PC-3 (cell line): ENCODE measurements around the gene SEPTIN2. TPM values are rescaled to one million over a fixed set of nuclear protein-coding genes. Genes with fewer than 3 reads are reported as not detected.

Source experiments
- ATAC-seq: fragments of 200-7000 bp; cut with Tn5 transposase; 2 replicates; pipeline ENCODE4 v1.9.1; 2020; ENCODE audit warnings: mild to moderate bottlenecking, moderate library complexity
- BruUV-seq: library from RNA; stranded (reverse); fragments of 400-500 nt; replicated peaks from 2 replicates; lab custom pipeline; 2021; lab: Mats Ljungman, UMichigan
- CTCF ChIA-PET: fragments of 300-600 bp; sonication (Branson Sonifier 250); formaldehyde crosslinking; loops from one replicate; lab custom pipeline; 2022; ENCODE audit warnings: antibody characterized with exemption; lab: Charles Lee
- POLR2A ChIA-PET: fragments of 300-600 bp; sonication (Branson Sonifier 250); formaldehyde crosslinking; loops from one replicate; lab custom pipeline; 2022; ENCODE audit warnings: antibody characterized with exemption; ENCODE audit not compliant: unreplicated experiment; lab: Charles Lee
- DNase-seq: peaks from one replicate; pipeline ENCODE4 v3.0.0-alpha.2; 2015
- H2AFZ ChIP-seq: fragments of 300-600 bp; sonication (generic); 2 replicates; pipeline ENCODE4 v1.6.0; 2016; ENCODE audit warnings: antibody characterized with exemption, low read length
- H3F3A ChIP-seq: fragments of 300-600 bp; sonication (generic); one replicate; pipeline ENCODE4 v1.6.0; 2017; ENCODE audit warnings: antibody characterized with exemption, low read length, control low read depth, mild to moderate bottlenecking; ENCODE audit not compliant: unreplicated experiment
- H3K27ac ChIP-seq: fragments of 300-600 bp; sonication (generic); 2 replicates; pipeline ENCODE4 v1.5.1; 2016; ENCODE audit warnings: mild to moderate bottlenecking, low read length
- H3K27me3 ChIP-seq: fragments of 300-600 bp; sonication (generic); 2 replicates; pipeline ENCODE4 v1.6.1; 2016; ENCODE audit warnings: low read length, mixed read lengths
- H3K36me3 ChIP-seq: fragments of 300-600 bp; sonication (generic); 2 replicates; pipeline ENCODE4 v1.6.1; 2016; ENCODE audit warnings: low read depth, mixed run types, low read length, mixed read lengths
- H3K4me1 ChIP-seq: fragments of 300-600 bp; sonication (generic); 2 replicates; pipeline ENCODE4 v1.5.1; 2016; ENCODE audit warnings: low read length; ENCODE audit not compliant: insufficient read depth
- H3K4me2 ChIP-seq: fragments of 300-600 bp; sonication (generic); 2 replicates; pipeline ENCODE4 v1.6.0; 2016; ENCODE audit warnings: low read length
- H3K4me3 ChIP-seq: fragments of 300-600 bp; sonication (generic); 2 replicates; pipeline ENCODE4 v1.5.1; 2016; ENCODE audit warnings: mild to moderate bottlenecking, low read length, mixed read lengths
- H3K79me2 ChIP-seq: fragments of 300-600 bp; sonication (generic); 2 replicates; pipeline ENCODE4 v1.6.1; 2017; ENCODE audit warnings: low read length, mixed read lengths
- H3K9ac ChIP-seq: fragments of 300-600 bp; sonication (generic); 2 replicates; pipeline ENCODE4 v1.6.0; 2016; ENCODE audit warnings: mild to moderate bottlenecking, low read length
- H3K9me2 ChIP-seq: fragments of 300-600 bp; sonication (generic); replicated peaks from 2 replicates; pipeline ENCODE4 v1.6.1; 2016; ENCODE audit warnings: mixed run types, low read length, mixed read lengths
- H3K9me3 ChIP-seq: fragments of 300-600 bp; sonication (generic); 2 replicates; pipeline ENCODE4 v1.6.1; 2016; ENCODE audit warnings: low read length, mixed read lengths
- H4K20me1 ChIP-seq: fragments of 300-600 bp; sonication (generic); 2 replicates; pipeline ENCODE4 v1.6.1; 2016; ENCODE audit warnings: low read length, mixed read lengths
- CTCF ChIP-seq: fragments of 300-600 bp; sonication (generic); conservative IDR thresholded peaks from 2 replicates; pipeline ENCODE4 v1.5.1; 2017; ENCODE audit warnings: antibody characterized with exemption, low read depth, mild to moderate bottlenecking, low read length
- EZH2 ChIP-seq: fragments of 300-600 bp; sonication (generic); IDR thresholded peaks from one replicate; pipeline ENCODE4 v1.6.1; 2017; ENCODE audit warnings: antibody characterized with exemption, mild to moderate bottlenecking, low read length; ENCODE audit not compliant: unreplicated experiment
- EZH2phosphoT487 ChIP-seq: fragments of 300-600 bp; sonication (generic); IDR thresholded peaks from 2 replicates; pipeline ENCODE4 v1.6.1; 2018; ENCODE audit warnings: mild to moderate bottlenecking, antibody characterized with exemption, low read length, borderline replicate concordance
- intact Hi-C: fragments of 100-400 bp; cut with micrococcal nuclease; formaldehyde crosslinking; loops from 2 replicates; pipeline ENCODE4 v1.9.0; 2023
- total RNA-seq: library from RNA; depleted of rRNA; stranded (reverse); fragments of >200 nt; gene quantifications from 2 replicates; pipeline ENCODE4 v1.2.3, GENCODE V29; 2014

Gene SEPTIN2
- total RNA-seq, 1 experiment from 2014 or later, result 185 TPM

- CTCF ChIA-PET, result no interaction called here
- peak overlapping the region; percentile 54; the same call in 1 of the 2 replicates for H3K4me2 ChIP-seq
- H4K20me1 ChIP-seq, result no peaks in the 10 kb centered on the region
- ATAC-seq (peak; percentile 64), DNase-seq (peak; percentile 27)
- POLR2A ChIA-PET, result no interaction called here
- no peaks in the 10 kb centered on the region for H3K9me3 ChIP-seq
- H3K9ac ChIP-seq, result no peak overlapping the region
- peaks cover 19% of the 10 kb centered on the region for H3K4me1 ChIP-seq
- no peaks in the 10 kb centered on the region for H3F3A ChIP-seq
- TF ChIP-seq CTCF (no peak), EZH2phosphoT487 (no peak), EZH2 (no peak)
- intact Hi-C loops, result loop anchor here (1.0 kb wide), 1 partner anchor 35 kb away; no protein-coding TSS in a partner anchor
- no peak overlapping the region for H2AFZ ChIP-seq
- H3K27me3 ChIP-seq, result no peaks in the 10 kb centered on the region
- H3K27ac ChIP-seq, result 0 out of 2 replicates have a peak overlapping the region, but pooled peaks have one; percentile 22
- BruUV-seq, result no TSS peak
- no peak overlapping the region for H3K4me3 ChIP-seq
- peaks cover 60% of the 10 kb centered on the region for H3K79me2 ChIP-seq
- no peaks in the 10 kb centered on the region for H3K9me2 ChIP-seq
- peaks cover 22% of the 10 kb centered on the region for H3K36me3 ChIP-seq
Observed at GRCh38 chr2:241375300-241375699, 59.6 kb downstream of the SEPTIN2 start.

- Histone ChIP-seq H3K9me2 (no peaks in the 10 kb centered on the region), H3K4me3 (no peak overlapping the region), H3K9ac (no peak overlapping the region), H3K27ac (no peak overlapping the region), H4K20me1 (no peaks in the 10 kb centered on the region), H3F3A (no peaks in the 10 kb centered on the region), H3K79me2 (peaks cover 48% of the 10 kb centered on the region), H3K27me3 (no peaks in the 10 kb centered on the region), H3K4me2 (no peak overlapping the region), H3K9me3 (no peaks in the 10 kb centered on the region), H3K4me1 (peaks cover 19% of the 10 kb centered on the region), H2AFZ (no peak overlapping the region), H3K36me3 (peaks cover 22% of the 10 kb centered on the region)
- intact Hi-C loops, result no loop called here
- TF ChIP-seq EZH2 (no peak), EZH2phosphoT487 (no peak), CTCF (no peak)
- ChIA-PET CTCF (no interaction called here), POLR2A (no interaction called here)
- BruUV-seq, result no TSS peak
- ATAC-seq, result no peak
- DNase-seq, result no peak
Observed at GRCh38 chr2:241376808-241377207, 61.1 kb downstream of the SEPTIN2 start.

- no TSS peak for BruUV-seq
- no peak overlapping the region for H3K27ac ChIP-seq
- H3K9me2 ChIP-seq, result no peaks in the 10 kb centered on the region
- no peak for ATAC-seq
- peaks cover 33% of the 10 kb centered on the region for H3K79me2 ChIP-seq
- no peak overlapping the region for H2AFZ ChIP-seq
- peaks cover 19% of the 10 kb centered on the region for H3K4me1 ChIP-seq
- H3K27me3 ChIP-seq, result no peaks in the 10 kb centered on the region
- DNase-seq, result no peak
- peaks cover 18% of the 10 kb centered on the region for H3K36me3 ChIP-seq
- H3K9ac ChIP-seq, result no peak overlapping the region
- intact Hi-C loops, result no loop called here
- no peaks in the 10 kb centered on the region for H3F3A ChIP-seq
- H3K4me2 ChIP-seq, result no peak overlapping the region
- no peaks in the 10 kb centered on the region for H4K20me1 ChIP-seq
- CTCF ChIA-PET, result no interaction called here
- TF ChIP-seq EZH2, result no peak
- no peak for TF ChIP-seq EZH2phosphoT487
- no peak for TF ChIP-seq CTCF
- POLR2A ChIA-PET, result no interaction called here
- no peak overlapping the region for H3K4me3 ChIP-seq
- no peaks in the 10 kb centered on the region for H3K9me3 ChIP-seq
Observed at GRCh38 chr2:241378816-241379215, 63.1 kb downstream of the SEPTIN2 start.
